ENCODE measurements around the gene MXRA8. TPM values are rescaled to one million over a fixed set of nuclear protein-coding genes. Genes with fewer than 3 reads are reported as not detected.

The MXRA8 gene
- total RNA-seq, 1 experiment from 2014 or later = 5.0 TPM

DNA sequence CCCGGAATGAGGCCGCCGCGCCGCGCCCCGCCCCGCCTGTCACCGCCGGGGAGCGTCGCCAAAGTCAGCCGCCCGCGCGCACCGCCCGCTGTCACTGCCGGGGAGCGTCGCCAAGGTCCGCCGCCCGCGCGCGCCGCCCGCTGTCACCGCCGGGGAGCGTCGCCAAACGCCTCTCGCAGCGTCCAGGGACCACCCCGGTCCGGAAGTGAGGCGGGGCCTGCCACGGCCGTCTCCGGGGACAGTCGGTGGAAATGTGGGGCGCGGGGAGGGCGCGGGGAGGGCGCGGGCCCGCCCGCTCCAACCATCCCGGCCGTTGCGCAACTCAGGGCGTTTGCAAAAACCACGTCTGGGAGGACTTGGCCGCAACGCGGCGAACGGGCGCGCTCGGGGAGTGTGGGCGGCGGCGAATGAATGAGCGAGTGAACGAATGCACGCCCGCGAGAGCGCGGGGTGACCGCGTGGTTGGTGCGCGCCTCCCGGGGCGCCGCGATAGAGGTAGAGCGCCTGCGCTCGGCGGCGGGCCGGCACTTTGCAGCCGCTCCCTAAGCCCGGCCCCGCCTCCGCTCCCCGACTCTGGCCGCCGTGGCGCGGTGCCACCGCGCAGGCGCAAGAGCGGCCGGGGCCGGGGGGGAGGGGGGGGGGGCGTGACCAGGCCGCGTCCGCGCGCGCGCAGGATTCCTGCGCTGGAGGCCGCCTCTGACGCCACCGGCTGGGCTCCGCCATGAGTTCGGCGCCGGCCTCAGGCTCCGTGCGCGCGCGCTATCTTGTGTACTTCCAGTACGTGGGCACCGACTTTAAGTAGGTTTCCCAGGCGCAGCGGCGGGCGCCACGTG, 50.2 kb downstream of the MXRA8 start, which contains the start of the genes ACAP3 and PUSL1:
Gene ACAP3, minus strand, starts transcription at position 8 of the 833 bp plus-strand sequence. CDS start 115 bp downstream, outside the sequence.
Gene PUSL1, plus strand, starts transcription at position 675 of the 833 bp plus-strand sequence. Its CDS starts 47 bp downstream, at position 722.
- Mint-ChIP-seq H3K9me3 (ENCODE audit: unreplicated experiment) (no peaks in the 10 kb centered on the region), H3K4me3 (ENCODE audit: unreplicated experiment) (peak within 1 kb of the TSS; percentile 81), H3K4me1 (ENCODE audit: low read depth, unreplicated experiment) (no peaks in the 10 kb centered on the region), H3K27ac (ENCODE audit: unreplicated experiment) (peak within 1 kb of the TSS; percentile 42), H3K27me3 (ENCODE audit: insufficient read depth, unreplicated experiment) (no peaks in the 10 kb centered on the region), H3K36me3 (ENCODE audit: insufficient read depth, unreplicated experiment) (peaks cover 25% of the 10 kb centered on the region)
- intact Hi-C loops (cut with micrococcal nuclease; ENCODE audit: unreplicated experiment) = no loop called here
- peak within 1 kb of the TSS; percentile 89 for H3K4me3 ChIP-seq (ENCODE audit: low read depth, low read length)
- H3K9me3 ChIP-seq = no peaks in the 10 kb centered on the region
- POLR2A ChIA-PET = no interaction called here
- H3K27me3 ChIP-seq (replicated peaks; ENCODE audit: control insufficient read depth, insufficient read depth, low read length) = no peaks in the 10 kb centered on the region
- BruUV-seq (replicated peaks) = no TSS peak
- TF ChIP-seq CTCF (IDR thresholded peaks at IDR 0.05; ENCODE audit: insufficient read depth in 1 of 2, low read depth in 1 of 2, low read length in 1 of 2, severe bottlenecking in 1 of 2, unreplicated experiment in 1 of 2) = no peak
- H3K4me1 ChIP-seq = peaks cover 36% of the 10 kb centered on the region
- H3K36me3 ChIP-seq (ENCODE audit: control insufficient read depth, insufficient read depth, low read length) = no peaks in the 10 kb centered on the region
- DNase-seq = peak; percentile 86 to 89
- CTCF ChIA-PET = no interaction called here

DNA sequence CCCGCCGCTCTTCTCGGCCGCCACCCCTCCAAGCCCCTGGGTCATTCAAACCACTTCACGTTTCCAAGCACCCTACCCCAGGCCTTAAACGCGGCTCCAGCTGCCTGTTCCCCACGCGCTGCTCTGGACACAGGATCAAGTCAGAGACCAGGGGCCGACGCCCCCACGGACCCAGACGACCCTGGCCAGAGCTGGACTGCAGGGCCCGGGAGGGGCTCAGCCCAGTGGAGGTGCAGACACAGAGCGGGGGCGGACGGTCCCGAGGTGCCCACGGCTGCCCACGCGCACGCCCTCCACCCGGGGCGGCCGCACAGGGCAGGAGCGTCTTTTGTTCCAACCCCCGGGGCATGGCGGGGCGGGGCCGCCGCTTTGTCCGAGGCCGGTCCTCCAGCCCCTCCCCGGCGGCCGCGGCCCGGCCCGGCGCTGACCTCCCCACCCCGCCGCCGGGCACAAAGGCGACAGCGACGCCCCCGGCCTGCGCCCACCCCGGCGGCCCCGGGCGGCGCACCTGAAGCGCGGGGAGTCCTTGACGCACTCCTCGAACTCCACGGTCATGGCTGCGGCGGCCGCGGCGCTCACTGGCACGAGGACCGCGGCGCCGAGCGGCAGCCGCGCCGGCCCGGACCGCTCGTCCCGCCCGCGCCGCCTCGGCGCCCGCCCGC, 51.0 kb downstream of the MXRA8 start:
- intact Hi-C loops (cut with micrococcal nuclease; ENCODE audit: unreplicated experiment) = no loop called here
- Histone ChIP-seq H3K36me3 (ENCODE audit: control insufficient read depth, insufficient read depth, low read length) (no peaks in the 10 kb centered on the region), H3K4me3 (ENCODE audit: low read depth, low read length) (peak overlapping the region; percentile 87), H3K4me1 (peaks cover 36% of the 10 kb centered on the region), H3K9me3 (no peaks in the 10 kb centered on the region), H3K27me3 (replicated peaks; ENCODE audit: control insufficient read depth, insufficient read depth, low read length) (no peaks in the 10 kb centered on the region)
- Mint-ChIP-seq H3K4me1 (ENCODE audit: low read depth, unreplicated experiment) (no peaks in the 10 kb centered on the region), H3K36me3 (ENCODE audit: insufficient read depth, unreplicated experiment) (peaks cover 17% of the 10 kb centered on the region), H3K27me3 (ENCODE audit: insufficient read depth, unreplicated experiment) (no peaks in the 10 kb centered on the region), H3K9me3 (ENCODE audit: unreplicated experiment) (no peaks in the 10 kb centered on the region), H3K4me3 (ENCODE audit: unreplicated experiment) (peak overlapping the region; percentile 81), H3K27ac (ENCODE audit: unreplicated experiment) (no peak overlapping the region)
- POLR2A ChIA-PET = interaction anchor here (1.0 kb wide), 1 partner anchor 34 kb away, joined by 6 read pairs; the partner anchor contains the start of gene UBE2J2
- TF ChIP-seq CTCF (IDR thresholded peaks at IDR 0.05; ENCODE audit: insufficient read depth in 1 of 2, low read depth in 1 of 2, low read length in 1 of 2, severe bottlenecking in 1 of 2, unreplicated experiment in 1 of 2) = no peak
- CTCF ChIA-PET = no interaction called here
- no TSS peak for BruUV-seq (replicated peaks)
- peak in 1 of 2 experiments; percentile 72 for DNase-seq

GRCh38 chr1:1306661-1307260, 51.6 kb downstream of the MXRA8 start:
- intact Hi-C loops (cut with micrococcal nuclease; ENCODE audit: unreplicated experiment) = no loop called here
- Mint-ChIP-seq H3K9me3 (ENCODE audit: unreplicated experiment) (no peaks in the 10 kb centered on the region), H3K4me3 (ENCODE audit: unreplicated experiment) (peak overlapping the region; percentile 81), H3K36me3 (ENCODE audit: insufficient read depth, unreplicated experiment) (peaks cover 17% of the 10 kb centered on the region), H3K4me1 (ENCODE audit: low read depth, unreplicated experiment) (no peaks in the 10 kb centered on the region), H3K27ac (ENCODE audit: unreplicated experiment) (no peak overlapping the region), H3K27me3 (ENCODE audit: insufficient read depth, unreplicated experiment) (no peaks in the 10 kb centered on the region)
- TF ChIP-seq CTCF (IDR thresholded peaks at IDR 0.05; ENCODE audit: insufficient read depth in 1 of 2, low read depth in 1 of 2, low read length in 1 of 2, severe bottlenecking in 1 of 2, unreplicated experiment in 1 of 2) = no peak
- H3K4me3 ChIP-seq (ENCODE audit: low read depth, low read length) = peak overlapping the region; percentile 87
- ChIA-PET POLR2A (interaction anchor here (1.0 kb wide), 1 partner anchor 33 kb away, joined by 6 read pairs; the partner anchor contains the start of gene UBE2J2), CTCF (no interaction called here)
- no peaks in the 10 kb centered on the region for H3K27me3 ChIP-seq (replicated peaks; ENCODE audit: control insufficient read depth, insufficient read depth, low read length)
- TSS peak; percentile 34 for BruUV-seq (replicated peaks)
- no peaks in the 10 kb centered on the region for H3K36me3 ChIP-seq (ENCODE audit: control insufficient read depth, insufficient read depth, low read length)
- no peak for DNase-seq
- peaks cover 36% of the 10 kb centered on the region for H3K4me1 ChIP-seq
- H3K9me3 ChIP-seq = no peaks in the 10 kb centered on the region
